Neural crest cell (in vitro differentiated cells): Measurements from ENCODE around the gene BAIAP2. TPM values are rescaled to one million over a fixed set of nuclear protein-coding genes. Genes with fewer than 3 reads are reported as not detected.
"Not testable (repeated sequence)": the region's sequence is repeated elsewhere in the genome, so short reads cannot be mapped to it uniquely, and the experiment has no call there.

Source experiments
- DNase-seq: peaks from one replicate; pipeline ENCODE4 v3.0.0; 2021; ENCODE audit warnings: low read depth, mixed read lengths, low spot score
- H3K27ac Mint-ChIP-seq: one replicate; pipeline ENCODE4 v1.8.0; 2021; ENCODE audit warnings: mild to moderate bottlenecking, mixed read lengths; ENCODE audit not compliant: unreplicated experiment
- H3K27me3 Mint-ChIP-seq: 2 replicates; pipeline ENCODE4 v1.8.0; 2021; ENCODE audit warnings: low read depth, mild to moderate bottlenecking, mixed read lengths
- H3K36me3 Mint-ChIP-seq: 2 replicates; pipeline ENCODE4 v1.8.0; 2021; ENCODE audit warnings: low read depth, mild to moderate bottlenecking, mixed read lengths
- H3K4me1 Mint-ChIP-seq: 2 replicates; pipeline ENCODE4 v1.8.0; 2021; ENCODE audit warnings: mixed read lengths
- H3K4me3 Mint-ChIP-seq: one replicate; pipeline ENCODE4 v1.8.0; 2021; ENCODE audit warnings: mild to moderate bottlenecking, mixed read lengths
- H3K9me3 Mint-ChIP-seq: 2 replicates; pipeline ENCODE4 v1.8.0; 2021; ENCODE audit warnings: mixed read lengths
- CTCF ChIP-seq: fragments of 200-600 bp; sonication (generic); conservative IDR thresholded peaks from 2 replicates; pipeline ENCODE4 v1.5.0; 2021; ENCODE audit warnings: antibody characterized with exemption, mild to moderate bottlenecking
- total RNA-seq: library from RNA; stranded (reverse); gene quantifications from 2 replicates; pipeline ENCODE4 v1.2.1, GENCODE V29; 2021

Gene BAIAP2
- total RNA-seq, 1 donor from 2014 or later, result 47.5 TPM

- Mint-ChIP-seq H3K27me3 (peaks cover 14% of the 10 kb centered on the region), H3K4me1 (peaks cover 14% of the 10 kb centered on the region), H3K36me3 (peaks cover 3% of the 10 kb centered on the region), H3K27ac (no peak overlapping the region), H3K9me3 (peaks cover 12% of the 10 kb centered on the region), H3K4me3 (no peak overlapping the region)
- TF ChIP-seq CTCF, result no peak
- DNase-seq, result no peak
Measured at GRCh38 chr17:81011951-81012350, 23.0 kb upstream of the BAIAP2 start.

GRCh38 chr17:81012574-81013447, 22.1 kb upstream of the BAIAP2 start:
- DNase-seq, result no peak
- Mint-ChIP-seq H3K27ac (no peak overlapping the region), H3K4me1 (peaks cover 17% of the 10 kb centered on the region), H3K36me3 (peaks cover 3% of the 10 kb centered on the region), H3K27me3 (peaks cover 6% of the 10 kb centered on the region), H3K9me3 (peaks cover 12% of the 10 kb centered on the region), H3K4me3 (no peak overlapping the region)
- no peak for TF ChIP-seq CTCF

- Mint-ChIP-seq H3K9me3 (peaks cover 12% of the 10 kb centered on the region), H3K27ac (peak overlapping the region; percentile 53), H3K4me3 (no peak overlapping the region), H3K36me3 (peaks cover 3% of the 10 kb centered on the region), H3K27me3 (no peaks in the 10 kb centered on the region), H3K4me1 (peaks cover 25% of the 10 kb centered on the region)
- no peak for DNase-seq
- TF ChIP-seq CTCF, result no peak
Measured at GRCh38 chr17:81013642-81014041, 21.3 kb upstream of the BAIAP2 start.

GRCh38 chr17:81015136-81015535, 19.8 kb upstream of the BAIAP2 start:
- H3K4me1 Mint-ChIP-seq, result peaks cover 34% of the 10 kb centered on the region
- no peak overlapping the region for H3K27ac Mint-ChIP-seq
- H3K4me3 Mint-ChIP-seq, result no peak overlapping the region
- H3K36me3 Mint-ChIP-seq, result peaks cover 3% of the 10 kb centered on the region
- no peak for DNase-seq
- peaks cover 12% of the 10 kb centered on the region for H3K9me3 Mint-ChIP-seq
- no peak for TF ChIP-seq CTCF
- H3K27me3 Mint-ChIP-seq, result no peaks in the 10 kb centered on the region

GRCh38 chr17:81016575-81016974, 18.4 kb upstream of the BAIAP2 start:
- Mint-ChIP-seq H3K27ac (no peak overlapping the region), H3K36me3 (peaks cover 3% of the 10 kb centered on the region), H3K27me3 (no peaks in the 10 kb centered on the region), H3K4me1 (peaks cover 30% of the 10 kb centered on the region), H3K4me3 (no peak overlapping the region), H3K9me3 (peaks cover 7% of the 10 kb centered on the region)
- TF ChIP-seq CTCF, result no peak
- DNase-seq, result no peak

- not testable (repeated sequence) for H3K27me3 Mint-ChIP-seq, H3K27ac Mint-ChIP-seq, DNase-seq, H3K36me3 Mint-ChIP-seq, H3K4me3 Mint-ChIP-seq, H3K9me3 Mint-ChIP-seq
- peaks cover 25% of the 10 kb centered on the region for H3K4me1 Mint-ChIP-seq
Measured at GRCh38 chr17:81017330-81017729, 17.6 kb upstream of the BAIAP2 start.
